ENCODE data around the gene FOXN1. TPM values are rescaled to one million over a fixed set of nuclear protein-coding genes. Genes with fewer than 3 reads are reported as not detected.

Gene FOXN1
- total and polyA plus RNA-seq, 2 of the 4 experiments (the other 2 are of a cell fraction), result not detected

GRCh38 chr17:28573966-28574480 is 67.9 kb downstream of the FOXN1 start:
- H3K79me1 ChIP-seq (ENCODE audit: low read depth in 1 of 2, low read length in 2 of 2), result peaks cover 15 to 31% of the 10 kb centered on the region in 2 experiments
- H2BK120ac ChIP-seq (ENCODE audit: low read depth, low read length), result no peak overlapping the region
- no peak overlapping the region for H3K4me2 ChIP-seq (ENCODE audit: low read depth, low read length)
- H3K18ac ChIP-seq (ENCODE audit: low read depth, low read length), result no peak overlapping the region
- H2AK5ac ChIP-seq (ENCODE audit: low read depth, low read length), result no peak overlapping the region
- dilution Hi-C loops (cut with HindIII; ENCODE audit: low sequenced_read_pairs, unreplicated experiment), result no loop called here
- no peak overlapping the region for H4K91ac ChIP-seq (ENCODE audit: insufficient read depth, low read depth, low read length)
- H3K27me3 ChIP-seq (ENCODE audit: control insufficient read depth, insufficient read depth, low read length), result no peaks in the 10 kb centered on the region
- no peak overlapping the region for H3K56ac ChIP-seq (ENCODE audit: extremely low read depth, insufficient read depth, low read length)
- no peak overlapping the region for H2BK5ac ChIP-seq (ENCODE audit: low read depth, low read length, poor library complexity, severe bottlenecking)
- no peak overlapping the region for H2BK15ac ChIP-seq (ENCODE audit: low read depth, low read length)
- no peak overlapping the region for H3K4me3 ChIP-seq (ENCODE audit: insufficient read depth, low read depth, low read length)
- H3K36me3 ChIP-seq (ENCODE audit: control insufficient read depth, insufficient read depth, low read length), result peaks cover 19% of the 10 kb centered on the region; the same call in 1 of the 2 replicates
- in situ Hi-C loops (cut with MboI; ENCODE audit: low sequenced_read_pairs), result no loop called here
- ChIA-PET CTCF (no interaction called here), POLR2A (ENCODE audit: unreplicated experiment) (no interaction called here)
- H2AFZ ChIP-seq (replicated peaks; ENCODE audit: low read length, poor library complexity), result no peak overlapping the region
- no peak overlapping the region for H2AK9ac ChIP-seq (replicated peaks; ENCODE audit: low read depth, low read length, poor library complexity)
- H4K5ac ChIP-seq (ENCODE audit: low read depth, low read length), result no peak overlapping the region
- H3K14ac ChIP-seq (replicated peaks; ENCODE audit: low read depth, low read length), result no peak overlapping the region
- ATAC-seq (ENCODE audit: low read depth) (no peak), DNase-seq (no peak)
- 97% methylated on average over 3 of the region's 6 CpGs; no CpG with 5 or more reads in 1 of the 2 experiments for WGBS, 2 experiments (ENCODE audit: extremely low coverage in 2 of 2, insufficient read length in 1 of 2)
- intact Hi-C loops (cut with micrococcal nuclease), result no loop called here
- no peak overlapping the region for H3K27ac ChIP-seq (ENCODE audit: insufficient read depth, low read length)
- peaks cover 11% of the 10 kb centered on the region for H3K9me1 ChIP-seq (ENCODE audit: insufficient read depth, low read length)
- no peak for TF ChIP-seq NFE2L2 (IDR thresholded peaks at IDR 0.05; ENCODE audit: low read depth, low read length)
- TF ChIP-seq, protein P1, sequence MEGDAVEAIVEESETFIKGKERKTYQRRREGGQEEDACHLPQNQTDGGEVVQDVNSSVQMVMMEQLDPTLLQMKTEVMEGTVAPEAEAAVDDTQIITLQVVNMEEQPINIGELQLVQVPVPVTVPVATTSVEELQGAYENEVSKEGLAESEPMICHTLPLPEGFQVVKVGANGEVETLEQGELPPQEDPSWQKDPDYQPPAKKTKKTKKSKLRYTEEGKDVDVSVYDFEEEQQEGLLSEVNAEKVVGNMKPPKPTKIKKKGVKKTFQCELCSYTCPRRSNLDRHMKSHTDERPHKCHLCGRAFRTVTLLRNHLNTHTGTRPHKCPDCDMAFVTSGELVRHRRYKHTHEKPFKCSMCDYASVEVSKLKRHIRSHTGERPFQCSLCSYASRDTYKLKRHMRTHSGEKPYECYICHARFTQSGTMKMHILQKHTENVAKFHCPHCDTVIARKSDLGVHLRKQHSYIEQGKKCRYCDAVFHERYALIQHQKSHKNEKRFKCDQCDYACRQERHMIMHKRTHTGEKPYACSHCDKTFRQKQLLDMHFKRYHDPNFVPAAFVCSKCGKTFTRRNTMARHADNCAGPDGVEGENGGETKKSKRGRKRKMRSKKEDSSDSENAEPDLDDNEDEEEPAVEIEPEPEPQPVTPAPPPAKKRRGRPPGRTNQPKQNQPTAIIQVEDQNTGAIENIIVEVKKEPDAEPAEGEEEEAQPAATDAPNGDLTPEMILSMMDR (conservative IDR thresholded peaks at IDR 0.05; ENCODE audit: low read depth, low read length), result no peak
- TF ChIP-seq MAZ (IDR thresholded peaks at IDR 0.05; ENCODE audit: borderline replicate concordance, low read depth, low read length), result no peak
- TF ChIP-seq MAFK (IDR thresholded peaks at IDR 0.05; ENCODE audit: low read depth, low read length), result no peak
- no peak for TF ChIP-seq RAD21 (IDR thresholded peaks at IDR 0.05; ENCODE audit: low read length)
- no peak for TF ChIP-seq POLR2A (IDR thresholded peaks at IDR 0.05; ENCODE audit: low read depth, low read length)
- TF ChIP-seq, protein P2, sequence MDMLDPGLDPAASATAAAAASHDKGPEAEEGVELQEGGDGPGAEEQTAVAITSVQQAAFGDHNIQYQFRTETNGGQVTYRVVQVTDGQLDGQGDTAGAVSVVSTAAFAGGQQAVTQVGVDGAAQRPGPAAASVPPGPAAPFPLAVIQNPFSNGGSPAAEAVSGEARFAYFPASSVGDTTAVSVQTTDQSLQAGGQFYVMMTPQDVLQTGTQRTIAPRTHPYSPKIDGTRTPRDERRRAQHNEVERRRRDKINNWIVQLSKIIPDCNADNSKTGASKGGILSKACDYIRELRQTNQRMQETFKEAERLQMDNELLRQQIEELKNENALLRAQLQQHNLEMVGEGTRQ (IDR thresholded peaks at IDR 0.05; ENCODE audit: low read depth, low read length), result no peak
- TF ChIP-seq SMC3 (IDR thresholded peaks at IDR 0.05; ENCODE audit: low read depth, low read length), result no peak
- no peak for TF ChIP-seq BHLHE40 (IDR thresholded peaks at IDR 0.05; ENCODE audit: low read depth, low read length)
- TF ChIP-seq CHD1 (IDR thresholded peaks at IDR 0.05; ENCODE audit: low read depth, low read length), result no peak
- no peak for TF ChIP-seq MXI1 (IDR thresholded peaks at IDR 0.05; ENCODE audit: borderline replicate concordance, low read depth, low read length)
- no peak for TF ChIP-seq CEBPB (IDR thresholded peaks at IDR 0.05; ENCODE audit: low read depth, low read length)
- no peak for TF ChIP-seq FOS (IDR thresholded peaks at IDR 0.05; ENCODE audit: low read depth, low read length)
- TF ChIP-seq RFX5 (IDR thresholded peaks at IDR 0.05; ENCODE audit: low read depth, low read length), result no peak
- no peak for TF ChIP-seq RCOR1 (IDR thresholded peaks at IDR 0.05; ENCODE audit: insufficient replicate concordance, low read length)
- TF ChIP-seq ELK1 (IDR thresholded peaks at IDR 0.05; ENCODE audit: borderline replicate concordance, low read depth, low read length), result no peak
- H3K23ac ChIP-seq (ENCODE audit: low read depth, low read length), result no peak overlapping the region
- no peak overlapping the region for H3K9ac ChIP-seq (ENCODE audit: low read depth, low read length)
- peaks cover 5% of the 10 kb centered on the region; the same call in 1 of the 2 replicates for H4K20me1 ChIP-seq (ENCODE audit: insufficient read depth, low read length)
- no peaks in the 10 kb centered on the region for H3K9me3 ChIP-seq (ENCODE audit: control insufficient read depth, insufficient read depth, low read length)
- H2BK20ac ChIP-seq (ENCODE audit: low read depth, low read length), result no peak overlapping the region
- no peak overlapping the region for H3K4ac ChIP-seq (ENCODE audit: low read depth, low read length)
- BruUV-seq (replicated peaks), result no TSS peak
- H4K8ac ChIP-seq (ENCODE audit: low read depth in 2 of 2, low read length in 2 of 2), result no peak overlapping the region
- peaks cover 6% of the 10 kb centered on the region; the same call in 1 of the 2 replicates for H3K4me1 ChIP-seq (ENCODE audit: control insufficient read depth, insufficient read depth, low read length)
